Omental fat pad (tissue), 4 donors: ENCODE data around the gene CMTR1. TPM values are rescaled to one million over a fixed set of nuclear protein-coding genes. Genes with fewer than 3 reads are reported as not detected.

Source experiments
- ATAC-seq: fragments of 150-250 bp; one replicate; pipeline ENCODE4 v1.9.1; 2016; ENCODE audit warnings: mild to moderate bottlenecking, moderate library complexity; ENCODE audit not compliant: low FRiP score
- DNase-seq: peaks from one replicate; pipeline ENCODE4 v3.0.0-alpha.2; 2019; ENCODE audit warnings: low spot score
- total RNA-seq, 4 donors: library from RNA; depleted of rRNA; stranded (reverse); fragments of >200 nt; gene quantifications; one replicate each; pipeline ENCODE4 v1.1.0, GENCODE V29; 2016
- TF ChIP-seq, protein P1 (sequence below), 3 donors: fragments of 450-650 bp; IDR thresholded peaks; one replicate each; pipeline ENCODE4 v1.5.1; 2016 to 2017; ENCODE audit warnings: antibody characterized with exemption in 3 of 3, mild to moderate bottlenecking in 3 of 3, moderate library complexity in 2 of 3

CMTR1 gene, protein sequence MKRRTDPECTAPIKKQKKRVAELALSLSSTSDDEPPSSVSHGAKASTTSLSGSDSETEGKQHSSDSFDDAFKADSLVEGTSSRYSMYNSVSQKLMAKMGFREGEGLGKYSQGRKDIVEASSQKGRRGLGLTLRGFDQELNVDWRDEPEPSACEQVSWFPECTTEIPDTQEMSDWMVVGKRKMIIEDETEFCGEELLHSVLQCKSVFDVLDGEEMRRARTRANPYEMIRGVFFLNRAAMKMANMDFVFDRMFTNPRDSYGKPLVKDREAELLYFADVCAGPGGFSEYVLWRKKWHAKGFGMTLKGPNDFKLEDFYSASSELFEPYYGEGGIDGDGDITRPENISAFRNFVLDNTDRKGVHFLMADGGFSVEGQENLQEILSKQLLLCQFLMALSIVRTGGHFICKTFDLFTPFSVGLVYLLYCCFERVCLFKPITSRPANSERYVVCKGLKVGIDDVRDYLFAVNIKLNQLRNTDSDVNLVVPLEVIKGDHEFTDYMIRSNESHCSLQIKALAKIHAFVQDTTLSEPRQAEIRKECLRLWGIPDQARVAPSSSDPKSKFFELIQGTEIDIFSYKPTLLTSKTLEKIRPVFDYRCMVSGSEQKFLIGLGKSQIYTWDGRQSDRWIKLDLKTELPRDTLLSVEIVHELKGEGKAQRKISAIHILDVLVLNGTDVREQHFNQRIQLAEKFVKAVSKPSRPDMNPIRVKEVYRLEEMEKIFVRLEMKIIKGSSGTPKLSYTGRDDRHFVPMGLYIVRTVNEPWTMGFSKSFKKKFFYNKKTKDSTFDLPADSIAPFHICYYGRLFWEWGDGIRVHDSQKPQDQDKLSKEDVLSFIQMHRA
- total RNA-seq, result 10 to 100 TPM; 22.5 to 34.5 (median 28.5) TPM

DNA sequence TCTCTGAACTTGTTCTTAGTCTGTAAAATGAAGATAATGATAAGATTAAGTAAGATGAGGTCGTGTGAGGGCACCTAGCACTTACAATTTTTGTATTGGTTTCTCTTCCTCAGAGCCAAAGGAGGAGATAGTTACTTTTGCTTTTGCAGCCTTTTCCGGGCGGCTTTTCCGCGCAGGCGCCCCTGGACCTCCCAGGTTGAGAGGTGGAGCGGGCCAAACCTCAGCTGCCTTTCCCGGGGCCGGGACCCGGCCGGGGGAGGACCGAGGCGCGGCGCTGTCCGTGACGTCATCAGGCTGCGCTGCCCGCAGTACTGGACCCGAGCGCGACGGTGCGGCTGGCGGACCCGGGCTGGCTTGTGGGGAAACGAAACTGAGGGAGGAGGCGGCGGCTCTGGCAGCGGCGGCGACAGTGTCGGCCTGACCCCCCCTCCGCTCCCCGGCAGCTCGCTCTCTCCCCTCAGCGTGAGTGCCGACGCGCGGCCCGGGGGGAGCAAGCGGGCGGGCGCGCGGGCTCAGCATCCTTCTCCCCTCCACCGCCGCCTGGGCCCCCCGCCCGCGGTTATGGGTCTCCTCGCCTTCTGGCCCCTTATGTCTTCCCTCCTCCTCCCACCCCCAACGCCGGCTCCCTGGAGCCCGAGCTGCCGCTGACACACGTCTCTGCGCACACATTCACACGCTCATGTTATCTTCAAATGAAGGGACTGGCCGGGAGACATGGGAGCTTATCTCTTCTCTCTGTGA is at the start of gene CMTR1:
CMTR1 (plus strand) TSS at position 306 of the 741 bp plus-strand sequence. CDS start 2,409 bp downstream, outside the sequence.
- TF ChIP-seq, protein P1, sequence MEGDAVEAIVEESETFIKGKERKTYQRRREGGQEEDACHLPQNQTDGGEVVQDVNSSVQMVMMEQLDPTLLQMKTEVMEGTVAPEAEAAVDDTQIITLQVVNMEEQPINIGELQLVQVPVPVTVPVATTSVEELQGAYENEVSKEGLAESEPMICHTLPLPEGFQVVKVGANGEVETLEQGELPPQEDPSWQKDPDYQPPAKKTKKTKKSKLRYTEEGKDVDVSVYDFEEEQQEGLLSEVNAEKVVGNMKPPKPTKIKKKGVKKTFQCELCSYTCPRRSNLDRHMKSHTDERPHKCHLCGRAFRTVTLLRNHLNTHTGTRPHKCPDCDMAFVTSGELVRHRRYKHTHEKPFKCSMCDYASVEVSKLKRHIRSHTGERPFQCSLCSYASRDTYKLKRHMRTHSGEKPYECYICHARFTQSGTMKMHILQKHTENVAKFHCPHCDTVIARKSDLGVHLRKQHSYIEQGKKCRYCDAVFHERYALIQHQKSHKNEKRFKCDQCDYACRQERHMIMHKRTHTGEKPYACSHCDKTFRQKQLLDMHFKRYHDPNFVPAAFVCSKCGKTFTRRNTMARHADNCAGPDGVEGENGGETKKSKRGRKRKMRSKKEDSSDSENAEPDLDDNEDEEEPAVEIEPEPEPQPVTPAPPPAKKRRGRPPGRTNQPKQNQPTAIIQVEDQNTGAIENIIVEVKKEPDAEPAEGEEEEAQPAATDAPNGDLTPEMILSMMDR (IDR thresholded peaks at IDR 0.05), result no peak
- ATAC-seq, result peak; percentile 100
- DNase-seq, result peak; percentile 85

DNA sequence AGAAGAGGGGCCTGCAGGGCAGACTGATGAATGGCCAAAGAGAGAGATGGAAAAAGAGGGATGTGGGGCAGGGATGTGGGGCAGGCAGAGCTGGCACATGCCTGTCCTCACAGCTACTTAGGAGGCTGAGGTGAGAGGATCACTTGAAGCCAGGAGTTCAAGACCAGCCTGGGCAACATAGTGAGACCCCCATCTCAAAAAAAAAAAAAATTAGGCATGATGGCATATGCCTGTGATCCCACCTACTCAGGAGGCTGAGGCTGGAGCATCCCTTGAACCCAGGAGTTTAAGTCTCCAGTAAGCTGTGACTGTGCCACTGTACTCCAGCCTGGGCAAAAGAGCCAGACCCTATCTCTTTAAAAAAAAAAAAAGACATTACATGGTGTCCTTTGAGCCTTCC is 44.4 kb upstream of the CMTR1 start:
- no peak for DNase-seq
- TF ChIP-seq, protein P1 (IDR thresholded peaks at IDR 0.05), result no peak
- no peak for ATAC-seq

DNA sequence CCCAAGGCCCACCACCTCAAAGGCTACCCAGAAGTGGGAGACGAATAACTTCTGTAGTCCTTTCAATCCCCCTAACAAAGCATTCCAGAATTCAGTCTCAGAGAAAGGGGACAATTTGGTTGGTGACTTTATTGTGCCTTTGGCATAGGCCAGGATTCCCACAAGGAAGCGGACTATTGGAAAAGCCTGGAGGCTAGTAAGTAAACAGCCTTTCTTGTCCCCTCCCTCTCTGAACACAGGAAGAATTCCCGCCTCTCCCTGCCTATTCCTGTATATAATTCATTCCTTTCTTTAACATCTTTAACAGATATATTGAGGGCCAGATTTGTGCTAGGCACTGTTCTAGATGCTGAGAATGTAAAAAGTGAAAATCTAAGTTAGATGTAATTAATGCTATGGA is 43.2 kb upstream of the CMTR1 start:
- TF ChIP-seq, protein P1 (IDR thresholded peaks at IDR 0.05), result no peak
- DNase-seq (no peak), ATAC-seq (no peak)

DNA sequence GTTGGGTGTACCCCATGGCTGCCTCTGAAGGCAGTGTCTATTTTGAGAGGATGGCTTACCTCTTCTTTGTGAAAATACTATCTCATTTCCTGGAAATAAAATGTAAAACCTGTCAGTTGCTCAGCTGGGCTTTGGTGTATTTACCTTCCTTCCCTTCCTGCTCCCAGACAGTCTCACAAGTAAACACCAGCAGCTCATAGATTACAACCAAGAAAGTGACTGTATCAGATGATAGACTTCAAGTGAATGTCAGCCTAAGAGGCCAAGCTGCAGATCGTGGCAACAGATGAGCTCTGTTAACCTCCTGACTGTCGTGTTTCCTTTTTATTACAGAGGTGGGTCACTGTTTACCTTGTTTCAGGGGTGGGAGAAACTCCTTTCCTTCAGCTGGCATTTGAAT is 41.9 kb upstream of the CMTR1 start:
- TF ChIP-seq, protein P1 (IDR thresholded peaks at IDR 0.05), result no peak
- DNase-seq (no peak), ATAC-seq (no peak)

DNA sequence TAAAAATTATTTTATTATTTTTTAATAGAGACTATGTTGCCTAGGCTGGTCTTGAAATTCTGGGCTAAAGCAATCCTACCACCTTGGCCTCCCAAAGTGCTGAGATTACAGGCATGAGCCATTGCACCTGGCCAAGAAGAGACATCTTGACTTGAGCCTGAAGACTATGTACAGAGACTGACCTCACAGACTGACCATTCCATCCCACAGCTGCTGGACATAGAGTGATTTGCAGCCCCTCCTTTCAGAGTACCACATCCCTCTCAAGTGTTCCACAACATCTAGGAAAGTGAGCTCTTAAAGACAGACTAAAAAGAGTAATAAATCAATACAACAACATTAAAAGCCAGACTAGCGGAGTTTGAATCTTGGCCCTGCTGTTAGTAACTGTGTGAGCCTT is 40.2 kb upstream of the CMTR1 start:
- TF ChIP-seq, protein P1 (IDR thresholded peaks at IDR 0.05), result no peak

DNA sequence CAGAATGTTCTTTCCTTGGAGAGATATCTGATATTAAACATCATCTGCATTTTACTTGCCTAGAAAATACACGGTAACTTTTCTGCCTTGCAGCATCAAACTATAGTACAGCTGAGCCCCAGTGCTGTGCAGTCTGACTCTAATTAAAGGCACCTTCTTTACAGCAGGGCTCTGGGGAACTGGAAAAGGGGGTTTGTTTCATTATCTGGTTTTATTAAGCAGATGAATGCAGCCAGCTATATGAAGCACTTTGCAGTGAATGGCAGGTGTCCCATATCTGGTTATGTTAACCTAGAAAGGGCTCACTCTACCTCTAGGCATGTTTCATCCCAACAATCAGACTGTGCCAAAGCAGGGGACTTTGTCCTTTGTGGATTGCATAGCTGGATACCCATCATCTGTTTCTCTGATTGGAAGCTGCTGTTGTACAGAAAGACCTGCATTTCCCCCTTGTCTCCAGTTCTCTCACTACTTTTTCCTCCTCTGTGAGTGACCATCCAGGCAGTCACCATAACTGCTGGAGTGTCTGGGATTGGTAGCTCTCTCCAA is 39.6 kb upstream of the CMTR1 start:
- TF ChIP-seq, protein P1 (IDR thresholded peaks at IDR 0.05), result no peak
- DNase-seq, result no peak
- no peak for ATAC-seq

More for the DNA sequence above, 40.2 kb upstream of the CMTR1 start:
- no peak for ATAC-seq
- DNase-seq, result no peak
